OCI-LY3 (cell line): Measurements from ENCODE around the gene PAX2.

Experiments used
- EZH2phosphoT487 ChIP-seq: fragments of 200-600 bp; shearing (Covaris generic); IDR thresholded peaks from 2 replicates; pipeline ENCODE4 v1.6.1; 2018; ENCODE audit warnings: antibody characterized with exemption, mixed run types, low read depth
- TF ChIP-seq, protein P1 (sequence below): fragments of 200-600, 300-600 bp; sonication (generic); IDR thresholded peaks from 2 replicates; pipeline ENCODE4 v1.5.1; 2014; ENCODE audit warnings: antibody characterized with exemption, low read length, low read depth

- TF ChIP-seq, protein P1, sequence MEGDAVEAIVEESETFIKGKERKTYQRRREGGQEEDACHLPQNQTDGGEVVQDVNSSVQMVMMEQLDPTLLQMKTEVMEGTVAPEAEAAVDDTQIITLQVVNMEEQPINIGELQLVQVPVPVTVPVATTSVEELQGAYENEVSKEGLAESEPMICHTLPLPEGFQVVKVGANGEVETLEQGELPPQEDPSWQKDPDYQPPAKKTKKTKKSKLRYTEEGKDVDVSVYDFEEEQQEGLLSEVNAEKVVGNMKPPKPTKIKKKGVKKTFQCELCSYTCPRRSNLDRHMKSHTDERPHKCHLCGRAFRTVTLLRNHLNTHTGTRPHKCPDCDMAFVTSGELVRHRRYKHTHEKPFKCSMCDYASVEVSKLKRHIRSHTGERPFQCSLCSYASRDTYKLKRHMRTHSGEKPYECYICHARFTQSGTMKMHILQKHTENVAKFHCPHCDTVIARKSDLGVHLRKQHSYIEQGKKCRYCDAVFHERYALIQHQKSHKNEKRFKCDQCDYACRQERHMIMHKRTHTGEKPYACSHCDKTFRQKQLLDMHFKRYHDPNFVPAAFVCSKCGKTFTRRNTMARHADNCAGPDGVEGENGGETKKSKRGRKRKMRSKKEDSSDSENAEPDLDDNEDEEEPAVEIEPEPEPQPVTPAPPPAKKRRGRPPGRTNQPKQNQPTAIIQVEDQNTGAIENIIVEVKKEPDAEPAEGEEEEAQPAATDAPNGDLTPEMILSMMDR, result no peak
- no peak for TF ChIP-seq EZH2phosphoT487
Observed at GRCh38 chr10:100786591-100786990, 41.2 kb downstream of the PAX2 start.
